HG03095 (cell line): ENCODE data around the gene ALPI.
"Not testable (repeated sequence)": the region's sequence is repeated elsewhere in the genome, so short reads cannot be mapped to it uniquely, and the experiment has no call there.

Source experiments
- ATAC-seq: cut with Tn5 transposase; IDR thresholded peaks from one replicate; pipeline ENCODE4 v1.9.1; 2021; ENCODE audit warnings: moderate library complexity; ENCODE audit not compliant: unreplicated experiment

Gene ALPI

DNA sequence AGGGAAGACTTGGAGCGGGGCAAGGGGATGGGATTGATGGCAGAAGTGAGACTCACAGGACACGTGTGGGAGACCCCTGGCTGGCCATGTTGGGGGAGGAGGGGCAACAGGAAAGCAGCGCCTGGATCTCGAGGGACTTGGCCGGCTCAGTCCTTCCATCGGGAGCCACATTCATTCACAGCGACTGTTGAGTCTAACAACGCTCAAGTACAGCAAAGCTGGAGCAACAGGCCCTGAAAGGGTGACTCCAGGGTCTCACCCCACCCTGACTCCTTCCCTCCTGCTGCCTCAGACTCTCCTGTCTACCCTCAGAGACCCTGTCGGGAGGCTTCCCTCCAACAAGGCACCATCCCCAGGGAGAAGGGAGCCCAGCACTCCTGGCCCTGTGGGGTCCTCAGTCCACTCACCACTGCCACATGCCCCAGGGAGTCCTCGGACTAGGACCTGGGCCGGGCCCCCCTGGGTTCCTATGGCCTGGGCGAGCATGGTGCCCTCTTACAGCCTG is 14.8 kb upstream of the ALPI start:
- ATAC-seq: no peak

DNA sequence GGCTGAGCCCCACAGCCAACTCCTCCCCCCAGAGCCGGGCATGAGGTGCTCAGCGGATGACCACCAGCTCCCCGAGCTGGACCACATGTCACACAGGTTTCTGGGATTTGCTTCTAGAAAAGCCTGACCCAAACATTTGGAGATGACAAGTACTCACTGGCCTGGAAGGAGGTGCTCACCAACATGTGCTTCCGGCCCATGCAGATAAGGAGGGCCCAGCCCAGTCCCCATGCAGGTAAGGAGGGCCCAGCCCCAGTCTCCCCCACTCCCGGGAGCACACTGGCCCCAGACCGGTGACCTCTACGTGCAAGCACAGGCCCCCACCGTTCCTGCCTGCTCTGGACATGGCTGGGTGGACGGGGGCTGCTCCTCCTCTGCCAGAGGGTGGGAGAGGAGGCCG is 14.0 kb upstream of the ALPI start:
- not testable (repeated sequence) for ATAC-seq

DNA sequence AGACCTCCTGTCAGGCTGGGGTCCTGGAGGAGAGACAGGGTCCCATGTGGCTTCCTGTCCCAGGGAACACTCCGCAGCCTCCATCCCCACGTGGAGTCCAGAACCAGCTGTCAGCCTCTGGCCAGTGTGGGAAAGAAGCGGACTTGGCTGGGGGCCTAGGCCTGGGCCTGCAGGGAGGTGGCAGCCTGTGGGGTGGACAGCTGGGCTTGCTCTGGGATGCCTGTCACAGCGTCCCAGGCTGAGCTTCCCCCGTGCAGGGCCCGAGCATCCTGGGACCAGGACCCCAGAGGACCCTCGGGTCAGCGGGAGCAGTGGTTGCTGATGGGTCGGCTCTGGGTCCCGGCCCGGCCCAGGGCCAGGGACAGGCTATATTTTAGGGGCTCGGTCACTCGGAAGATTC is 13.5 kb upstream of the ALPI start:
- ATAC-seq: not testable (repeated sequence)

DNA sequence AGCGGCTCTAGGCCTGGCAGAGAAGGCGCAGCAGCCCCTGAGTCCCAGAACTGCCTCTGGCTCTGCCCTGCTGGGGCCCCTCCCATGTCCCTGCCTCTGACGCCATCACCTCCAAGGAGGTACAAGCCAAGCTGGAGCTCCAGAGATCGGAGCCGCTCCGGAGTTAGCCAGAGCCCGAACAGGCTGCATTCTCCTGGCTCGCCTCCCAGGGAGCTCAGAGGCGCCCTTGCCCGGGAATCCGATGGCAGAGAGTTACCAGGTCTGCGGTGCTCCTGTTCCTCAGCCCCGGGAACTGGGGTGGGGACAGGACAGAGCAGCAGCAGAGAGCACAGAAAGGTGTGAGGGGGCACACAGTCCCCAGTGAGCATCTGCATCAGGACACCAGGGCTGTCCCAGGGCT is 12.9 kb upstream of the ALPI start:
- ATAC-seq: not testable (repeated sequence)

DNA sequence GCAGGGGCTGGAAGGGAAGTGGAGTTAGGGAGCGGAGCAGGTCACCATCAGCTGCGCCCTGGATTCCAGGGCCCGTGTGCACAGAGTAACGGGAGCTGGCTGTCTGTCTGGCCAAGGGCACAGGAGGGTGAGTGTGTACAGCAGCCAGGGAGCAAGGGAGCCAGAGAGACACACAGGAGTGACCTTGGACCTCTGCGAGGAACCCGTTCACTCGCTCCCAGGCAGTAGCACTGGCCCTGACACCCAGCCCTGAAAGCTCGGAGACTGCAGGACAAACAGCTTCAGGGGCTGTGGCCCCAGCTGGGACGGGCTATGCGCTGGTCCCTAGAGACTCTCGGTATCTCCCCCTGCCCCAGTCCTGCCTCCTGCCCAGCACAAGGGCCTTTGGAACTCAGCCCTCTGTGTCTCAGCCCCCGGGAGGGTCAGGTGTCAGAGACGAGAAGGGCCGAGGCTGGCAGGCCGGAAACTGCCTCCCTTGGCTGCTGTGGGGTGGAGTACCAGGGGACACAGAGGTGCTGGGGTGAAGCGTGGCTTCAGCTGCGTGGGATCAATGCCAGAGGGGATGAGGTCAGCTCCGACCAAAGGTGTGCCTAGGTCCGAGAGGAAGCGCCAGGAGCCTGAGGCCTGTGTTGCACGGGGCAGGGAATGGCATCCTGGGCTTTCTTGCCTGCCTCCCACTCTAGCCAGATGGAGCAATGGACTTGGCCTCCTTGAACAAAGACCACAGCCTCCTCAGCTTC is 12.1 kb upstream of the ALPI start:
- not testable (repeated sequence) for ATAC-seq

DNA sequence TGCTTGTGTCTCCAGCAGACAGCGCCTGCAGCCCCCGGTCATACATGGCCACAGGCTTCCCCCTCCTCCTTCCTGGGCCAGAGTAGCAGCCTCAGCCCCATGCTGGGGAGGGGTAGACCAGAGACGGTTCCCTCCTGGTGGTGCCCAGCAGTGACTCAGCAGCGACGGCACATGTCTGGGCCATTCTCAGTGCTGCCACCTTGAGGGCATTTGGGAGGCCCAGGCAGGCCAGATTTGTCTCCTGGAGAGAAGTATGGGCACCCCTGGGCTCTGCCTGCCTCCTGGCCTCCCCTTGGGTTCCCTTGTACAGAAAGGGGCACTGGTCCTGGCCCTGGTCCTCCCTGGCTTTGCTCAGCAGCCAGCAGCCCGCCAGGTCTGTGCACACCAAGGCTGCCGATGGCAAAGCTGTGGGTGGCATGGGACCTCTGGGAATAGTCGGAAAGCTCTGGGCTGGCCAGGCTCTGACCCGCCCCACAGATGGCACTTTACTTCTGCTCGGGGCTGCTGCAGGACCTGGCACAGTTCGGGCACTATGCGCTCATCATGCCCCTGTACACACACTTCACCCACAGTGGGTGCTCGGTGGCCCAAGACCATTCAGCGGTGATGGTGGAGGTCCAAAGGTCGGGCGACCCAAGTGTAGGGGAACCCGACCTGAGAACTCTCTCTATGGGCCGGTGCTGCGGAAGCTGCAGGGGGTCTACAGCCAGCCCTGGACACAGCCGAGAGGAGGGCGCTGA is 11.4 kb upstream of the ALPI start:
- no peak for ATAC-seq

DNA sequence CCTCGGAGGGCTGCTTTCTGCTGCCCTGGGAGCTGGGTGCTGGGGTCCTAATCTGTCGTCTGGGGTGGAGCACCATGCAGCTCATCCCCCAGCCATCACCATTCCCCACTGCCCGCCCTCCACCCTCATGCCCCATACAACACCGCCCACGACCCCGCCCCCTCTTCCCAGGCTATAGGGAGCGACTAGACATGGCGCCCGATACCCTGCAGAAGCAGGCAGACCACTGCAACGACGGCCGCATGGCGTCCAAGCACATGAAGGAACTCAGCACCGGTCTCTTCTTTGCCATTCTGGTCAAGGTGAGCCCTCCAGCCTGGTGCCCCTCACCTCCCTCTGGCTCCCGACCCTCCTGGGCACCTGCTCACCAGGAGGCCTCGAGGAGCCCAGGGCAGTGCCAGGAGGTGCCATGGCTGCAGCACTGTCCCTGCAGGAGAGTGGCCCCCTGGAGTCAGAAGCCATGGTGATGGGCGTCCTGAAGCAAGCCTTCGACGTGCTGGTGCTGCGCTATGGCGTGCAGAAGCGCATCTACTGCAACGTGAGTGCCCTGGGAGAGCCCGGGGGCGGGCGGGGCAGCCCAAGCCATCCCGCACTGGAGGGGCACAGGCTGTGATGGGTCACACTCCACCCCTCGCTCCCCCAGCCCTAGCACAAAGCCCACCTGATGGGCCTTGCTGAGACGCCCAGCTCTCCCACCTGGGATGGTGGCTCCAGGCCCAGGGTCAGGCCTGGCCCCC is 10.6 kb upstream of the ALPI start:
- not testable (repeated sequence) for ATAC-seq

DNA sequence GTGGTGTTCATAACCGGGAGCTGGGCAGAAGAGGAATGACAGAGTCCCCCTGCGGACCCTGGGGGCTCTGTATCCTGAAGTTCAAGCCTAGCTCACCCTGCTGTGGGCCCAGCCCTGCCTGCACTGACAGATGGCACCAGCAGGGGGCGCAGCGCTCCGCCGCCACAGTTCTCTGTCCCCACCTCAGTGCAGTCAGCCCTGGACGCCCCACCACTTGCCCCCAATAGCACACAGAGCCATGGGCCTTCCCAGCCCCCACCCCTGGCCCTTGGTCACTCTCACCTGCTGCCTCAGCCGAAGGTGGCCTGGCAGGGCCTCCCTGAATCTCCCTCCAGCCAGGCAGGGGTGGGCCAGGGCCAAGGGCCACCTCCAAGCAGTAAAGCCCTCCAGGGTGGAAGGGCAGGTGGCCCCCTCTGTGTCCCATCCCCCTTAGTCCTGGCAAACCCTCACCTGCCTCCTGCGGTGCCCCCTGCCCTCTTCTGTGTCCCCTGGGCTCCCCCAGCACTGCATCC is 9.6 kb upstream of the ALPI start:
- ATAC-seq: not testable (repeated sequence)

DNA sequence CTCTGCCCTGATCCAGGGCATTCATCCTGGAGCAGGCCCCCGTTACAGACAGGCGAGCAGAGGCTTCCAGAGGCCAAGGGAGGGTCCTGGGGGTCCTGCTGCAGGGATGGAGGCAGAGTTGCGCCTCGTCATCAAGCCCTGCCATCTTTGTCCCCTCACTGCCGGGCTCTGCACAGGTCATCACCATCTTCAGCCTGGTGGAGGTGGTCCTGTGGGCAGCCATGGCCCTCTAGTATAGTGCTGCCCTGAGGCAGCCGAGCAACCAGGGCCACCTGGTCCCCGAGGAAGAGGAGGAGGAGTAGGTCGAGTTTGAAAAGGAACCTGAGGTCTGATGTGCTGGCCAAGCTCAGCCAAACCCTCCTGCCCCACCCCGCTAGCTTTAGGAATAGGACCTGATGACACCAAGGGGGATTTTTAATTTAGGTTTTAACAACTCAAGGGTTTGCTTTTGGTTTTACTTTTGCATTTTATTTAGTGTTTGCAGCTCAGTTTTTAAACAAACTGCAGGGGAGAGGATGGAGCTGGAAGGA is 8.8 kb upstream of the ALPI start:
- no peak for ATAC-seq

DNA sequence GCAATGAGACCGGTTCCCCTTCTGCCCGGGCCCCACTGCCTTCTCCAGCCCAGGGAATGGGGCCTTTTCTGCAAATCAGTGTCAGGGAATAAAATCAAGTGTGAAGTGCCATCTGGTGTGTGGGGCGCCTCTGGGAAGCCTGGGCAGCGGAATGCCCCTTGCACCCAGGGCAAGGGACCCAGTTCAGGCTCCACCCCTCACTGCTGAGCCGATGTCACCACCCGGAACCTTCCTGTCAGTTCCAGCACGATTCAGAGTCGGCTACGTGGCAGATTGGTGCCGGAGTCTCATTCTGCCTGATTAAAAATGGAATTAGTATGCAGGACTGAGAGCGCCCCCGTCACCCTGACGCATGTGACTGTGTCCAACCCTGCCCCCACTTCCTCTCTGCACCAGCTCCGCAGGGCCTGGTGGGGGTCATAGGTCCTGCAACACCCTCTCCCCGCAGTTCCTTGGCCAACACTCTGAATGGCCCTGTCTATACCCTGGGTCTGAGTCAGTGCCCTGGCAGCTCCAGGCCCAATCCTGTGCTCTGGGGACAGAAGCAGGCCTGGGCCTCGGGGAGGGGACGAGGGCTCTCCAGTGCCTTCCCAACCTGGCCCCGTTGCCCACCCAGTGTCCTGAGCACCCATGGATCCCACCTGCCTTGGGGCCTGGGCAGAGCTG is 8.2 kb upstream of the ALPI start:
- ATAC-seq: no peak

DNA sequence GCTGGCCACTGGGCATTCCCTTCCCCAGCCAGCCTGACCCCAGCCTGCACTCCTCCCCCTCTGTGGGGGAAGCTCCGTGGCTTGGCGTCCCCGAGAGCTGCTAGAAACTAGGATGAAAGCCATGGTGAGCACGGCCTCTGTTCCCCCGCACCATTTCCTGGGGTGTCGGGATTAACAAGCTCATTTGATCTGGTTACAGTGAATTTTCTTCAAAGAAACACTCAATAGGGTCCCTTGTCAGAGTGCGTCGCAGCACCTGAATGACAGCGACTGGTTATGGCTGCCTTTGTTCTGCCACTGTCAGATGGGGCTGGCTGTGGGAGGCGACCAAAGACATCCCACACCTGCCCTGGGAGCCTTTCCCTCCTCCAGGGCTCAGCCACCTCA is 7.7 kb upstream of the ALPI start:
- ATAC-seq: no peak

DNA sequence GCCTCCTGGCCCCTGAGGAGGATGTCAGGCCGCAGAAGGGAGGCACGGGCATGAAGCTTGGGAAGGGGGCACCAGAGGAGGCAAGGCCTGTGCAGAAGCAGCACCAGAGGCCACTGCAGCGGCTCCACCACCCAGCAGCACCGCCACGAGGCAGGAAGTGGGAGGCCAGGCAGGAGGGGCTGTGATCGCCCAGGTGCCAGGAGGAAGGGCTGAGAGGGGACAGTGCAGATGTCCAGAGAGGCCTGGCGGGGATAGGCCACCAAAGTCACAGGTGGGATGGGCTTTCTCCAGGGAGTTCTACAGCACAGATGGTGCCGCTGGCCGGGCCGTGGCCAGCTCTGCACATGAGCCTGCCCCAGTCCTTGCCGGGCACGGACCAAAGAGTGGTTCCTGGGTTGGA is 6.0 kb upstream of the ALPI start:
- no peak for ATAC-seq

DNA sequence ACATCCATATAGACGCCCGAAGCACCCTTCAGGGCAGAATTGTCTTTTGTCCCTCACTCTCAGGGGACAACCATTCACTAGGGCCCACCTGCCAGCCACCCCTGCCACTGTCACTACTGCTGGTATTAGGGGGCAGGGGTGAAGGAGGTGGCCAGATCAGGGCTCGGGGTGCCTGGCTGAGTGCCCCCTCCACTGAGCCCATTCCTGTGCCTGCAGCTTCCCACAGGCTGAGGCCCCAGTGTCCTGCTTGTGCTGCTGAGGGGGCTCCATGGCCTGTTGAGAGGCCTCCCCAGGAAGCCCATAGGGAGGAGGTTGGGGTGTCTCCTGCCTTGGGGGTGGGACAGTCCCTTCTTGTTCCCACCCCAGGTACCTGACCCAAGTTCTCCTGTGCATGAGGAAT is 4.3 kb upstream of the ALPI start:
- not testable (repeated sequence) for ATAC-seq

DNA sequence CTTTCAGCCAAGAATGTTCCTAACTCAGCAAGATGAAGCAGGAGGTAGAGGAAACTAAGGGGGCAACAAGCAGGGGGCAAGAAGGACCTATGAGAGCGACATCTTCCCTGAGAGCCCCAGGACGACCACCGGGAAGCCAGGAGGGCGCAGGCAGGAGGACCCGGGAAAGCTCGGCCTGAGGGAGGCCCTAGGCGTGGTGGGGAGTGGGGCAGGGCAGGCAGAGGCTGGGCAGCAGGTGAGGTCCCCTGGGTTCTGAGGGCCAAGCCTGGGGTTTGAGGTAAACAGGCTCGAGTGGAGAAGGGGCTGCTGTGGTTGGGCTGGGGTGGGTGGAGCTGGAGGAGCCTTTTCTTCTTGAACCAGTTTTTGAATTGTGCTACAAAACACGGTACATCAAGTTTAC is 1.3 kb upstream of the ALPI start:
- ATAC-seq: no peak

DNA sequence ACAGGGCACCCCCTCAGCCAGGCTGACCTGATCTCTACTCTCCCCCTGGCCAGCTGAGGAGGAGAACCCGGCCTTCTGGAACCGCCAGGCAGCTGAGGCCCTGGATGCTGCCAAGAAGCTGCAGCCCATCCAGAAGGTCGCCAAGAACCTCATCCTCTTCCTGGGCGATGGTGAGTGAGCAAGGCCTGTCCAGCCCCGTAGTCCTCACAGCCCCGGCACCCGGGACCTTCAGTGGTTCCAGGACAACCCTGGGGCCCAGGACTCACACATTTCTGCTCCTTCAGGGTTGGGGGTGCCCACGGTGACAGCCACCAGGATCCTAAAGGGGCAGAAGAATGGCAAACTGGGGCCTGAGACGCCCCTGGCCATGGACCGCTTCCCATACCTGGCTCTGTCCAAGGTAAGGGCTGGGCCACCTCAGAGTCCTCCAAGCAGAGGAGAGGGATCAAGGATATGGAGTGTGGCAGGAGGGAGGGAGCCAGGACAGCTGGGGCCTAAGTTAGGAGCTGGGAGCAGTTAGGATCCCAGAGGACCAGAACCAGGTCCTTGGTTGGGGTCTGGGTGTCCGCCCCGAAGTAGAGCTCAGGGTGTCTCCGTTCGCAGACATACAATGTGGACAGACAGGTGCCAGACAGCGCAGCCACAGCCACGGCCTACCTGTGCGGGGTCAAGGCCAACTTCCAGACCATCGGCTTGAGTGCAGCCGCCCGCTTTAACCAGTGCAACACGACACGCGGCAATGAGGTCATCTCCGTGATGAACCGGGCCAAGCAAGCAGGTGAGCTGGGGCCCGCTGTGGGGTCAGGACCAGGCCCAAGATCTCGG is 555 bp downstream of the ALPI start:
- ATAC-seq: no peak

DNA sequence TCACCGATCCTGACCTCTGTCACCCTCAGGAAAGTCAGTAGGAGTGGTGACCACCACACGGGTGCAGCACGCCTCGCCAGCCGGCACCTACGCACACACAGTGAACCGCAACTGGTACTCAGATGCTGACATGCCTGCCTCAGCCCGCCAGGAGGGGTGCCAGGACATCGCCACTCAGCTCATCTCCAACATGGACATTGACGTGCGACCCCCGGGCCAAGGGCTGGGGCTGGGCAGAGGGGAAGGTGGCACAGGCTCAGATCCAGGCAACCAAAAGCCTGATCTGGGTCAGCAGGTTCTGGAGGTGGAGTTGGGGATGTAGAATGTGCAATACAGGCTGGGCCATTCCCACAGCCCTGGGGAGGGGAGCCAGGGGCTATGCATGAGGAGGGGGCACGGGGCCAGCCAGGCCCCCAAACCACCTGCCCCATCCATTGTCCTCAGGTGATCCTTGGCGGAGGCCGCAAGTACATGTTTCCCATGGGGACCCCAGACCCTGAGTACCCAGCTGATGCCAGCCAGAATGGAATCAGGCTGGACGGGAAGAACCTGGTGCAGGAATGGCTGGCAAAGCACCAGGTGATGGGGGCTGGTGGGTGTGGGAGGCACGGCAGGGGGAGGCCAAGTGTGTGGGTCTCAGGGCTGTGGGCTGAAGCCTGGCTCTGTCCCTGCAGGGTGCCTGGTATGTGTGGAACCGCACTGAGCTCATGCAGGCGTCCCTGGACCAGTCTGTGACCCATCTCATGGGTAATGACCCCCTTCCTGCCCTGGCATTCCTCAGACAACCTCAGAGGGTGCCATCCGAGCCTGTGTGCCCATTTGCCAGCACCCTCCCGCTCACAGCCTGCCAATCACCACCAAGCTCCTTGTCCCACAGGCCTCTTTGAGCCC is 1.4 kb downstream of the ALPI start:
- ATAC-seq: no peak

DNA sequence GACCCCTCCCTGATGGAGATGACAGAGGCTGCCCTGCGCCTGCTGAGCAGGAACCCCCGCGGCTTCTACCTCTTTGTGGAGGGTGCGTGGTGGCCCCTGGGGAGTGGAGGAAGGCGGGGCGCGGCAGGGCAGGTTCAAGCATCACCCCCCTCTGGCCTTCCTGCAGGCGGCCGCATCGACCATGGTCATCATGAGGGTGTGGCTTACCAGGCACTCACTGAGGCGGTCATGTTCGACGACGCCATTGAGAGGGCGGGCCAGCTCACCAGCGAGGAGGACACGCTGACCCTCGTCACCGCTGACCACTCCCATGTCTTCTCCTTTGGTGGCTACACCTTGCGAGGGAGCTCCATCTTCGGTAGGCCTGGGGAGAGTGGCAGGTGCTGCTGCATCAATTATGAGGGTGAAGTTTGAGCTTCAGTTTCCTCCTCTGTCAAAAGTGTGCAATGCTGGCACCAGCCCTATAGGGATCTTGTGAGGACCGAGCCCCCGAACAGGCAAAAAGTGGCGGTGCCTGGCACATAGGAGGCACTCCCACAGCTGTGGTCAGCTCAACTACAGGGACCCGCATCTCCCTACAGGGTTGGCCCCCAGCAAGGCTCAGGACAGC is 2.2 kb downstream of the ALPI start:
- no peak for ATAC-seq

DNA sequence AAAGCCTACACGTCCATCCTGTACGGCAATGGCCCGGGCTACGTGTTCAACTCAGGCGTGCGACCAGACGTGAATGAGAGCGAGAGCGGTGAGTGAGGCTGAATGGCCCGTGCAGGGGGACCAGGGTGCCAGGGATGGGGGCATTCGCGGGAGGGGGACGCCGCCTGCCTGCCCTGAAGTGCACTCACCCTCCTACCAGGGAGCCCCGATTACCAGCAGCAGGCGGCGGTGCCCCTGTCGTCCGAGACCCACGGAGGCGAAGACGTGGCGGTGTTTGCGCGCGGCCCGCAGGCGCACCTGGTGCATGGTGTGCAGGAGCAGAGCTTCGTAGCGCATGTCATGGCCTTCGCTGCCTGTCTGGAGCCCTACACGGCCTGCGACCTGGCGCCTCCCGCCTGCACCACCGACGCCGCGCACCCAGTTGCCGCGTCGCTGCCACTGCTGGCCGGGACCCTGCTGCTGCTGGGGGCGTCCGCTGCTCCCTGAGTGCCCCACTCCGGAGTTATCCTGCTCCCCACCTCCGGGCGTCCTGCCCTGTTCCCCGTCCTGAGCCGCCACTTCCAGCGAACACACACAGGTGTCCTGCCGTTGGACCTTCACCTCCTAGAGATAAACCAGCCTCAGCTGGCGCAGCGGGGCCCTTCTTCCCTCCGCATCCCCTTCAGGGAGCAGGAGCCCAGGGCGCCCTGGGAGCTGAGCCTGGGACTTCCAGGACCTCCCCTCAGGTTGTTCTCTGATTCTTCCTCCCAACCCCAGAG is 2.9 kb downstream of the ALPI start:
- ATAC-seq: no peak
